HCT116 (cell line): ENCODE data around the gene ZDHHC23. TPM values are rescaled to one million over a fixed set of nuclear protein-coding genes. Genes with fewer than 3 reads are reported as not detected.

Source experiments
- ATAC-seq: fragments of 200-7000 bp; cut with Tn5 transposase; 2 replicates; pipeline ENCODE4 v1.9.1; 2020; ENCODE audit warnings: mild to moderate bottlenecking, moderate library complexity
- BruUV-seq: library from RNA; stranded (reverse); fragments of 400-500 nt; replicated peaks from 2 replicates; lab custom pipeline; 2021; lab: Mats Ljungman, UMichigan
- CTCF ChIA-PET: fragments of 300-600 bp; sonication (Branson Sonifier 250); formaldehyde crosslinking; loops from one replicate; lab custom pipeline; 2021; ENCODE audit warnings: antibody characterized with exemption; lab: Charles Lee
- POLR2A ChIA-PET: fragments of 300-600, 350-600 bp; sonication (Branson Sonifier 250); formaldehyde crosslinking; loops from one replicate; lab custom pipeline; 2021; ENCODE audit warnings: antibody characterized with exemption; lab: Charles Lee
- RAD21 ChIA-PET, 2 experiments: fragments of 300-600 bp; sonication (Branson Sonifier 250); formaldehyde crosslinking; loops; one replicate each; lab custom pipeline; 2023; ENCODE audit warnings: low total read pairs in 2 of 2; ENCODE audit not compliant: uncharacterized antibody in 2 of 2, unreplicated experiment in 2 of 2, low non-redundant PET in 1 of 2; lab: Charles Lee
- DNase-seq: peaks from one replicate; pipeline ENCODE4 v3.0.0-alpha.2; 2010; ENCODE audit warnings: low read depth, low spot score
- H2AFZ ChIP-seq: fragments of 200-600 bp; shearing (Covaris generic), sonication (generic); 2 replicates; pipeline ENCODE4 v1.6.1; 2017; ENCODE audit warnings: low read depth, mixed run types, mixed read lengths, antibody characterized with exemption, low read length; ENCODE audit not compliant: poor library complexity, severe bottlenecking
- H3K27ac ChIP-seq: 2 replicates; pipeline ENCODE4 v1.5.1; 2012; ENCODE audit warnings: low read depth, low read length
- H3K27me3 ChIP-seq: fragments of 200-600 bp; sonication (generic); 2 replicates; pipeline ENCODE4 v1.6.1; 2016; ENCODE audit warnings: mixed run types, low read length, mixed read lengths; ENCODE audit not compliant: insufficient read depth
- H3K36me3 ChIP-seq, 2 experiments: fragments of 200-500 bp in 1 of 2; fragments of 200-600 bp in 1 of 2; sonication (Bioruptor generic) in 1 of 2; sonication (generic) in 1 of 2; 2 replicates each; pipeline versions ENCODE4 v1.5.1 to v1.6.1; 2014 to 2016; ENCODE audit warnings: low read length in 2 of 2, inconsistent platforms in 1 of 2, mixed read lengths in 1 of 2, mixed run types in 1 of 2; ENCODE audit not compliant: insufficient read depth in 2 of 2, control insufficient read depth in 1 of 2
- H3K4me1 ChIP-seq, 2 experiments: fragments of 200-600 bp in 1 of 2; sonication (generic) in 1 of 2; 2 replicates each; pipeline versions ENCODE4 v1.5.1 to v1.6.1; 2012 to 2017; ENCODE audit warnings: low read length in 2 of 2, inconsistent platforms in 1 of 2, mild to moderate bottlenecking in 1 of 2, mixed read lengths in 1 of 2, mixed run types in 1 of 2, moderate library complexity in 1 of 2; ENCODE audit not compliant: insufficient read depth in 2 of 2, control insufficient read depth in 1 of 2
- H3K4me2 ChIP-seq: fragments of 200-600 bp; sonication (generic); 2 replicates; pipeline ENCODE4 v1.6.1; 2017; ENCODE audit warnings: mixed run types, low read length, mixed read lengths
- H3K4me3 ChIP-seq, 2 experiments: fragments of 200-600 bp in 1 of 2; sonication (generic) in 1 of 2; replicated peaks in 1 of 2; 2 replicates each; pipeline ENCODE4 v1.5.1; 2011 to 2016; ENCODE audit warnings: low read length in 2 of 2, control low read depth in 1 of 2, low read depth in 1 of 2, mild to moderate bottlenecking in 1 of 2, mixed read lengths in 1 of 2, mixed run types in 1 of 2
- H3K79me2 ChIP-seq: fragments of 200-600 bp; sonication (generic); 2 replicates; pipeline ENCODE4 v1.6.1; 2017; ENCODE audit warnings: mild to moderate bottlenecking, mixed run types, low read length, moderate library complexity, mixed read lengths; ENCODE audit not compliant: insufficient read depth
- H3K9ac ChIP-seq: fragments of 200-600 bp; sonication (generic); 2 replicates; pipeline ENCODE4 v1.6.1; 2016; ENCODE audit warnings: low read length, mixed read lengths
- H3K9me2 ChIP-seq: fragments of 200-600 bp; sonication (generic), shearing (Covaris generic); 2 replicates; pipeline ENCODE4 v1.6.1; 2017; ENCODE audit warnings: mixed run types, mild to moderate bottlenecking, moderate library complexity; ENCODE audit not compliant: insufficient read depth
- H3K9me3 ChIP-seq, 2 experiments: fragments of 200-500 bp in 1 of 2; fragments of 200-600 bp in 1 of 2; sonication (Bioruptor generic) in 1 of 2; sonication (generic) in 1 of 2; 2 replicates each; pipeline ENCODE4 v1.6.1; 2014 to 2017; ENCODE audit warnings: low read length in 2 of 2, mixed read lengths in 2 of 2, inconsistent platforms in 1 of 2, low read depth in 1 of 2, mild to moderate bottlenecking in 1 of 2, mixed run types in 1 of 2, moderate library complexity in 1 of 2; ENCODE audit not compliant: control insufficient read depth in 1 of 2, insufficient read depth in 1 of 2
- H4K20me1 ChIP-seq: fragments of 200-600 bp; sonication (generic), shearing (Covaris generic); 2 replicates; pipeline ENCODE4 v1.6.1; 2017; ENCODE audit warnings: mixed run types, mild to moderate bottlenecking, moderate library complexity; ENCODE audit not compliant: insufficient read depth
- CBX3 ChIP-seq: IDR thresholded peaks from 2 replicates; pipeline ENCODE4 v1.6.1; 2012; ENCODE audit warnings: low read depth
- CEBPB ChIP-seq: IDR thresholded peaks from 2 replicates; pipeline ENCODE4 v1.6.1; 2012; ENCODE audit warnings: low read depth
- EZH2 ChIP-seq: fragments of 200-600 bp; sonication (generic); IDR thresholded peaks from 2 replicates; pipeline ENCODE4 v1.6.1; 2017; ENCODE audit warnings: antibody characterized with exemption, mixed run types
- EZH2phosphoT487 ChIP-seq: fragments of 200-600 bp; IDR thresholded peaks from 2 replicates; pipeline ENCODE4 v1.6.1; 2018; ENCODE audit warnings: antibody characterized with exemption, borderline replicate concordance
- FOSL1 ChIP-seq: IDR thresholded peaks from 2 replicates; pipeline ENCODE4 v1.6.1; 2012; ENCODE audit warnings: low read depth
- POLR2A ChIP-seq: IDR thresholded peaks from 2 replicates; pipeline ENCODE4 v1.7.0; 2011; ENCODE audit warnings: borderline replicate concordance; ENCODE audit not compliant: insufficient read depth, insufficient read length; ENCODE audit errors: extremely low read depth
- RAD21 ChIP-seq: IDR thresholded peaks from 2 replicates; pipeline ENCODE4 v1.6.1; 2012; ENCODE audit warnings: low read depth, mild to moderate bottlenecking
- SIN3A ChIP-seq: IDR thresholded peaks from 2 replicates; pipeline ENCODE4 v1.6.1; 2012; ENCODE audit warnings: low read depth
- SP1 ChIP-seq: IDR thresholded peaks from 2 replicates; pipeline ENCODE4 v1.6.1; 2012; ENCODE audit warnings: low read depth
- TCF7L2 ChIP-seq: IDR thresholded peaks from 2 replicates; pipeline ENCODE4 v1.7.0; 2011; ENCODE audit warnings: borderline replicate concordance, inconsistent platforms; ENCODE audit not compliant: insufficient read depth, insufficient read length; ENCODE audit errors: extremely low read depth
- ZFX ChIP-seq: fragments of 450-650 bp; IDR thresholded peaks from 2 replicates; pipeline ENCODE4 v1.6.1; 2017
- ZNF274 ChIP-seq: fragments of 200-500 bp; sonication (Bioruptor generic); IDR thresholded peaks from 2 replicates; pipeline ENCODE4 v1.6.1; 2014; ENCODE audit warnings: mild to moderate bottlenecking, low read depth, low read length, inconsistent platforms
- intact Hi-C: fragments of 100-400 bp; cut with micrococcal nuclease; formaldehyde crosslinking; loops from 2 replicates; pipeline ENCODE4 v1.10.0; 2022
- total RNA-seq: library from RNA; stranded (reverse); gene quantifications from one replicate; pipeline ENCODE4 v1.2.1, GENCODE V29; 2021; ENCODE audit not compliant: unreplicated experiment
- TF ChIP-seq, protein P1 (sequence below), 3 experiments: fragments of 200-600 bp in 1 of 3; sonication (generic) in 1 of 3; IDR thresholded peaks in 2 of 3; conservative IDR thresholded peaks in 1 of 3; 2 replicates each; pipeline ENCODE4 v1.5.1; 2012 to 2017; ENCODE audit warnings: low read depth in 2 of 3, low read length in 2 of 3, antibody characterized with exemption in 1 of 3, borderline replicate concordance in 1 of 3, control low read depth in 1 of 3, mild to moderate bottlenecking in 1 of 3, mixed read lengths in 1 of 3, mixed run types in 1 of 3, moderate library complexity in 1 of 3; ENCODE audit not compliant: insufficient read depth in 1 of 3
- TF ChIP-seq, protein P2 (sequence below): IDR thresholded peaks from 2 replicates; pipeline ENCODE4 v1.6.1; 2012
- TF ChIP-seq, protein P3 (sequence below): IDR thresholded peaks from 2 replicates; pipeline ENCODE4 v1.6.1; 2012; ENCODE audit warnings: low read depth
- TF ChIP-seq, protein P4 (sequence below): IDR thresholded peaks from 2 replicates; pipeline ENCODE4 v1.6.1; 2012

Gene ZDHHC23
- total RNA-seq, 1 experiment from 2014 or later = 22.8 TPM

DNA sequence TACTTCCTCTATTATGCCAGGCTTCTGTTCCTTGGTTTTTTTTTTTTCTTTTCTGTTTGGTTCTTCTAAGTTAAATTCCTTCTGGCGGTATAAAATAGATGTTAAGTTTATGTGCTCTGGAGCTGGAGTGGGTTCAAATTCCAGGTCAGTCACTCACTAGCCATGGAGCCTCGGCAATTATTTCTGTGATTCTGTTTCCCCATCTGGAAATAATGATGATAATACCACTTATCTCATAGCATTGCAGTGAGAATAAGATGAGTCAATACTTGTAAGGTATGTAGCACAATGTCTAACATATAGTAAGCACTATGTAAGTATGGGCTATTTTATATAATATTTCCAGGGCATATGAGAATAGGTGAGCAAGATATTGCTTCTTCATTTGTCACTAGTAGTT, 33.2 kb upstream of the ZDHHC23 start:
- no TSS peak for BruUV-seq
- ChIA-PET CTCF (interaction anchor here (2.9 kb wide), 1 partner anchor 70 kb away, joined by 28 read pairs; no protein-coding TSS in a partner anchor), POLR2A (no interaction called here)

DNA sequence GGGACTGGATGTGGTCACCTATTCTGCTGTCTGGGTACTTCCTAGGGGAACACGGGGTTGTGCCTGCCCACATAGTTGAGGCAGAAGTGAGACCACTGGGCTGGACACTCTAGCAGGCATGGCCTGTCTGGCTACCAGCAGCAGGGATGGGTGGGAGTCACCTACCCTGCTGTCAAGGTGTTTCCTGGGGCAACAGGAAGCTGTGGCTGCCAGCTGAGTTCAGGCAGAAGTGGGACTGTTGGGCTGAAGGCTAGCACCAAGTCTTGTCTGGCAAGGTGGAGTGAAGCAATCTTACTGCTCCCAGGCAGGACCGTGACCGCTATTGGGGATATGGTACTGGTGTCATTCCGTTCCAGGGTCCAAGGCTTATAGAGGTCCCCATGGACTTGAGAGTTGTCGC, 20.3 kb upstream of the ZDHHC23 start:
- Histone ChIP-seq H3K9me3 (peaks cover 7 to 9% of the 10 kb centered on the region in 2 experiments; a peak in 2 of 4 replicates), H3K27ac (no peak overlapping the region), H3K4me3 (no peak overlapping the region), H2AFZ (no peak overlapping the region), H4K20me1 (no peaks in the 10 kb centered on the region)
- intact Hi-C loops = no loop called here
- BruUV-seq = no TSS peak
- DNase-seq (no peak), ATAC-seq (no peak)
- RAD21 ChIA-PET = no interaction called here
- TF ChIP-seq, protein P1, sequence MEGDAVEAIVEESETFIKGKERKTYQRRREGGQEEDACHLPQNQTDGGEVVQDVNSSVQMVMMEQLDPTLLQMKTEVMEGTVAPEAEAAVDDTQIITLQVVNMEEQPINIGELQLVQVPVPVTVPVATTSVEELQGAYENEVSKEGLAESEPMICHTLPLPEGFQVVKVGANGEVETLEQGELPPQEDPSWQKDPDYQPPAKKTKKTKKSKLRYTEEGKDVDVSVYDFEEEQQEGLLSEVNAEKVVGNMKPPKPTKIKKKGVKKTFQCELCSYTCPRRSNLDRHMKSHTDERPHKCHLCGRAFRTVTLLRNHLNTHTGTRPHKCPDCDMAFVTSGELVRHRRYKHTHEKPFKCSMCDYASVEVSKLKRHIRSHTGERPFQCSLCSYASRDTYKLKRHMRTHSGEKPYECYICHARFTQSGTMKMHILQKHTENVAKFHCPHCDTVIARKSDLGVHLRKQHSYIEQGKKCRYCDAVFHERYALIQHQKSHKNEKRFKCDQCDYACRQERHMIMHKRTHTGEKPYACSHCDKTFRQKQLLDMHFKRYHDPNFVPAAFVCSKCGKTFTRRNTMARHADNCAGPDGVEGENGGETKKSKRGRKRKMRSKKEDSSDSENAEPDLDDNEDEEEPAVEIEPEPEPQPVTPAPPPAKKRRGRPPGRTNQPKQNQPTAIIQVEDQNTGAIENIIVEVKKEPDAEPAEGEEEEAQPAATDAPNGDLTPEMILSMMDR (IDR thresholded peaks at IDR 0.05 in 2 of 3, conservative IDR thresholded peaks at IDR 0.05 in 1 of 3; ENCODE audit: borderline replicate concordance in 1 of 3, insufficient read depth in 1 of 3, low read depth in 2 of 3, low read length in 2 of 3) = no peak
- TF ChIP-seq SP1 = no peak
- TF ChIP-seq CBX3 = no peak
- TF ChIP-seq FOSL1 = no peak
- no peak for TF ChIP-seq POLR2A
- TF ChIP-seq, protein P2, sequence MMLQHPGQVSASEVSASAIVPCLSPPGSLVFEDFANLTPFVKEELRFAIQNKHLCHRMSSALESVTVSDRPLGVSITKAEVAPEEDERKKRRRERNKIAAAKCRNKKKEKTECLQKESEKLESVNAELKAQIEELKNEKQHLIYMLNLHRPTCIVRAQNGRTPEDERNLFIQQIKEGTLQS = no peak
- TF ChIP-seq ZNF274 = no peak
- TF ChIP-seq RAD21 = no peak
- no peak for TF ChIP-seq ZFX
- TF ChIP-seq, protein P3, sequence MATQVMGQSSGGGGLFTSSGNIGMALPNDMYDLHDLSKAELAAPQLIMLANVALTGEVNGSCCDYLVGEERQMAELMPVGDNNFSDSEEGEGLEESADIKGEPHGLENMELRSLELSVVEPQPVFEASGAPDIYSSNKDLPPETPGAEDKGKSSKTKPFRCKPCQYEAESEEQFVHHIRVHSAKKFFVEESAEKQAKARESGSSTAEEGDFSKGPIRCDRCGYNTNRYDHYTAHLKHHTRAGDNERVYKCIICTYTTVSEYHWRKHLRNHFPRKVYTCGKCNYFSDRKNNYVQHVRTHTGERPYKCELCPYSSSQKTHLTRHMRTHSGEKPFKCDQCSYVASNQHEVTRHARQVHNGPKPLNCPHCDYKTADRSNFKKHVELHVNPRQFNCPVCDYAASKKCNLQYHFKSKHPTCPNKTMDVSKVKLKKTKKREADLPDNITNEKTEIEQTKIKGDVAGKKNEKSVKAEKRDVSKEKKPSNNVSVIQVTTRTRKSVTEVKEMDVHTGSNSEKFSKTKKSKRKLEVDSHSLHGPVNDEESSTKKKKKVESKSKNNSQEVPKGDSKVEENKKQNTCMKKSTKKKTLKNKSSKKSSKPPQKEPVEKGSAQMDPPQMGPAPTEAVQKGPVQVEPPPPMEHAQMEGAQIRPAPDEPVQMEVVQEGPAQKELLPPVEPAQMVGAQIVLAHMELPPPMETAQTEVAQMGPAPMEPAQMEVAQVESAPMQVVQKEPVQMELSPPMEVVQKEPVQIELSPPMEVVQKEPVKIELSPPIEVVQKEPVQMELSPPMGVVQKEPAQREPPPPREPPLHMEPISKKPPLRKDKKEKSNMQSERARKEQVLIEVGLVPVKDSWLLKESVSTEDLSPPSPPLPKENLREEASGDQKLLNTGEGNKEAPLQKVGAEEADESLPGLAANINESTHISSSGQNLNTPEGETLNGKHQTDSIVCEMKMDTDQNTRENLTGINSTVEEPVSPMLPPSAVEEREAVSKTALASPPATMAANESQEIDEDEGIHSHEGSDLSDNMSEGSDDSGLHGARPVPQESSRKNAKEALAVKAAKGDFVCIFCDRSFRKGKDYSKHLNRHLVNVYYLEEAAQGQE = no peak
- TF ChIP-seq CEBPB = no peak
- no peak for TF ChIP-seq TCF7L2
- TF ChIP-seq, all 23 proteins: peak for 0
- H3K79me2 ChIP-seq = no peaks in the 10 kb centered on the region
- no peaks in the 10 kb centered on the region for H3K9me2 ChIP-seq
- no peak overlapping the region for H3K9ac ChIP-seq
- POLR2A ChIA-PET = no interaction called here
- no peaks in the 10 kb centered on the region for H3K4me1 ChIP-seq
- CTCF ChIA-PET = no interaction called here
- H3K27me3 ChIP-seq = no peaks in the 10 kb centered on the region
- H3K4me2 ChIP-seq = no peak overlapping the region
- no peaks in the 10 kb centered on the region for H3K36me3 ChIP-seq

More for the DNA sequence above, 33.2 kb upstream of the ZDHHC23 start:
- Histone ChIP-seq H3K27me3 (no peaks in the 10 kb centered on the region), H3K9me2 (peaks cover 6% of the 10 kb centered on the region; the same call in 1 of the 2 replicates), H2AFZ (no peak overlapping the region), H3K79me2 (no peaks in the 10 kb centered on the region), H3K4me1 (peaks cover 0 to 4% of the 10 kb centered on the region in 2 experiments; a peak in 1 of 4 replicates), H3K27ac (no peak overlapping the region), H3K9me3 (no peaks in the 10 kb centered on the region), H3K4me2 (no peak overlapping the region), H4K20me1 (no peaks in the 10 kb centered on the region), H3K4me3 (no peak overlapping the region), H3K36me3 (no peaks in the 10 kb centered on the region), H3K9ac (no peak overlapping the region)
- TF ChIP-seq, protein P4, sequence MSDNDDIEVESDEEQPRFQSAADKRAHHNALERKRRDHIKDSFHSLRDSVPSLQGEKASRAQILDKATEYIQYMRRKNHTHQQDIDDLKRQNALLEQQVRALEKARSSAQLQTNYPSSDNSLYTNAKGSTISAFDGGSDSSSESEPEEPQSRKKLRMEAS = no peak
- no peak for TF ChIP-seq RAD21
- TF ChIP-seq CBX3 = no peak
- no peak for TF ChIP-seq EZH2phosphoT487
- TF ChIP-seq ZFX = no peak
- TF ChIP-seq SIN3A = no peak
- TF ChIP-seq EZH2 = no peak
- no peak for TF ChIP-seq POLR2A
- DNase-seq = no peak
- intact Hi-C loops = loop anchor here (10.0 kb wide), 1 partner anchor 420 kb away; no protein-coding TSS in a partner anchor
- RAD21 ChIA-PET = no interaction called here
- no peak for ATAC-seq
